Right atrium auricular region (tissue), 2 donors: Measurements from ENCODE around the gene ACOT13. TPM values are rescaled to one million over a fixed set of nuclear protein-coding genes. Genes with fewer than 3 reads are reported as not detected.
"Not testable (repeated sequence)": the region's sequence is repeated elsewhere in the genome, so short reads cannot be mapped to it uniquely, and the experiment has no call there.

ENCODE experiments used
- DNase-seq: peaks from one replicate; pipeline ENCODE4 v3.0.0-alpha.2; 2019; ENCODE audit warnings: low spot score
- H3K27ac ChIP-seq, 2 donors: fragments of 200-600 bp; sonication (generic); 1 replicate in 1 of 2; 2 replicates in 1 of 2; pipeline ENCODE4 v1.5.1; 2016 to 2019
- H3K27me3 ChIP-seq, 2 donors: fragments of 200-600 bp; sonication (generic); one replicate each; pipeline versions ENCODE4 v1.5.1 to v1.6.0; 2017 to 2019
- H3K36me3 ChIP-seq: fragments of 200-600 bp; sonication (generic); one replicate; pipeline ENCODE4 v1.5.1; 2016
- H3K4me1 ChIP-seq, 2 donors: fragments of 200-600 bp; sonication (generic); one replicate each; pipeline versions ENCODE4 v1.5.1 to v1.6.0; 2017 to 2019
- H3K4me3 ChIP-seq, 2 donors: fragments of 200-600 bp; sonication (generic); 1 replicate in 1 of 2; 2 replicates in 1 of 2; pipeline ENCODE4 v1.5.1; 2017 to 2019; ENCODE audit warnings: mild to moderate bottlenecking in 1 of 2, moderate library complexity in 1 of 2
- H3K9me3 ChIP-seq, 2 donors: fragments of 200-600 bp; sonication (generic); one replicate each; pipeline ENCODE4 v1.5.1; 2019
- CTCF ChIP-seq, 2 donors: fragments of 200-600 bp; sonication (generic); IDR thresholded peaks; one replicate each; pipeline ENCODE4 v1.5.1; 2019; ENCODE audit warnings: antibody characterized with exemption in 2 of 2
- total RNA-seq, 2 donors: library from RNA; depleted of rRNA; stranded (reverse); fragments of >200 nt; gene quantifications; one replicate each; pipeline ENCODE4 v1.1.0, GENCODE V29; 2016

Gene ACOT13
- total RNA-seq, 2 donors from 2014 or later, result 12.0 to 19.9 TPM

GRCh38 chr6:24709014-24709711 lies 42.3 kb downstream of the ACOT13 start:
- Histone ChIP-seq H3K36me3 (peaks cover 100% of the 10 kb centered on the region), H3K4me3 (no peak overlapping the region), H3K27me3 (no peaks in the 10 kb centered on the region), H3K4me1 (peaks cover 0 to 25% of the 10 kb centered on the region in 2 donors), H3K9me3 (no peaks in the 10 kb centered on the region), H3K27ac (no peak overlapping the region)
- DNase-seq, result no peak
- no peak for TF ChIP-seq CTCF (IDR thresholded peaks at IDR 0.05)

- Histone ChIP-seq H3K4me3 (no peak overlapping the region), H3K27me3 (no peaks in the 10 kb centered on the region), H3K9me3 (no peaks in the 10 kb centered on the region), H3K27ac (no peak overlapping the region), H3K4me1 (peaks cover 0 to 40% of the 10 kb centered on the region in 2 donors), H3K36me3 (peaks cover 100% of the 10 kb centered on the region)
- no peak for DNase-seq
- no peak for TF ChIP-seq CTCF (IDR thresholded peaks at IDR 0.05)
These were observed 43.8 kb downstream of the ACOT13 start for GRCh38 chr6:24710519-24711303.

GRCh38 chr6:24716602-24717148 lies 49.8 kb downstream of the ACOT13 start:
- Histone ChIP-seq H3K4me1 (peaks cover 0 to 69% of the 10 kb centered on the region in 2 donors), H3K4me3 (peak overlapping the region; percentile 93 to 99), H3K36me3 (peaks cover 45% of the 10 kb centered on the region)
- H3K27me3 ChIP-seq, DNase-seq, H3K27ac ChIP-seq, H3K9me3 ChIP-seq: not testable (repeated sequence)

- peaks cover 0 to 58% of the 10 kb centered on the region in 2 donors for H3K4me1 ChIP-seq
- H3K27ac ChIP-seq, result peak overlapping the region; percentile 100
- no peak for DNase-seq
- H3K36me3 ChIP-seq, result peaks cover 26% of the 10 kb centered on the region
- no peaks in the 10 kb centered on the region for H3K9me3 ChIP-seq
- H3K4me3 ChIP-seq, result peak overlapping the region; percentile 93 to 99
- TF ChIP-seq CTCF (IDR thresholded peaks at IDR 0.05), result no peak
- no peaks in the 10 kb centered on the region for H3K27me3 ChIP-seq
These were observed 51.7 kb downstream of the ACOT13 start for GRCh38 chr6:24718449-24719124.

- Histone ChIP-seq H3K4me1 (peaks cover 0 to 50% of the 10 kb centered on the region in 2 donors), H3K36me3 (peaks cover 18% of the 10 kb centered on the region), H3K27me3 (no peaks in the 10 kb centered on the region), H3K9me3 (no peaks in the 10 kb centered on the region), H3K4me3 (peak within 1 kb of the TSS; percentile 93 to 99), H3K27ac (peak within 1 kb of the TSS; percentile 100)
- no peak for TF ChIP-seq CTCF (IDR thresholded peaks at IDR 0.05)
- DNase-seq, result no peak
These were observed 52.5 kb downstream of the ACOT13 start, which contains the start of gene C6orf62 for GRCh38 chr6:24719125-24719971. C6orf62 (minus strand) TSS chr6:24719154; CDS start chr6:24718668, 486 bp downstream.
